K562 (cell line): ENCODE measurements around the gene ZNF860. TPM values are rescaled to one million over a fixed set of nuclear protein-coding genes. Genes with fewer than 3 reads are reported as not detected.

Source experiments
- ATAC-seq: fragments of 200-7000 bp; cut with Tn5 transposase; 3 replicates; pipeline ENCODE4 v1.9.1; 2020; ENCODE audit warnings: moderate library complexity
- BruUV-seq: library from RNA; stranded (reverse); fragments of 400-500 nt; replicated peaks from 2 replicates; lab custom pipeline; 2021; lab: Mats Ljungman, UMichigan
- CTCF ChIA-PET: fragments of 300-600 bp; formaldehyde crosslinking; extraction: SDS; loops from one replicate; lab custom pipeline; 2021; ENCODE audit warnings: low intra/inter-chr PET ratio; lab: Yijun Ruan, JAX
- POLR2A ChIA-PET: fragments of 300-600, 350-650 bp; sonication (Branson Sonifier 250); formaldehyde crosslinking; extraction: SDS; loops from one replicate; lab custom pipeline; 2021; ENCODE audit warnings: antibody characterized with exemption, inconsistent platforms; lab: Yijun Ruan, JAX
- DNase-seq, 4 experiments: peaks; one replicate each; pipeline versions ENCODE4 v3.0.0 to v3.0.0-alpha.2; 2011 to 2018; ENCODE audit warnings: low spot score in 3 of 4, mixed read lengths in 3 of 4; ENCODE audit errors: extremely low read depth in 1 of 4
- FAIRE-seq: peaks from 2 replicates; lab custom pipeline; 2011; peaks lifted over from hg19 to GRCh38; lab: Jason Lieb, UNC
- H2AFZ ChIP-seq: 2 replicates; pipeline ENCODE4 v1.6.0; 2011; ENCODE audit warnings: low read depth, low read length, control low read depth, inconsistent platforms
- H3K27ac ChIP-seq: fragments of 200-600 bp; 3 replicates; pipeline ENCODE4 v1.8.0; 2011; ENCODE audit warnings: low read depth, mild to moderate bottlenecking, control low read depth, inconsistent platforms, low read length, moderate library complexity, mixed read lengths; ENCODE audit errors: extremely low read depth
- H3K27me3 ChIP-seq, 2 experiments: fragments of 300-600 bp in 1 of 2; 2 replicates in 1 of 2; 3 replicates in 1 of 2; pipeline versions ENCODE4 v1.6.0 to v1.8.0; 2011; ENCODE audit warnings: inconsistent platforms in 2 of 2, low read length in 2 of 2, mild to moderate bottlenecking in 1 of 2, mixed read lengths in 1 of 2, moderate library complexity in 1 of 2; ENCODE audit not compliant: control insufficient read depth in 2 of 2, insufficient read depth in 2 of 2
- H3K36me3 ChIP-seq: fragments of 300-600 bp; 3 replicates; pipeline ENCODE4 v1.8.0; 2011; ENCODE audit warnings: mild to moderate bottlenecking, low read length, inconsistent platforms; ENCODE audit not compliant: control insufficient read depth, insufficient read depth
- H3K4me1 ChIP-seq, 2 experiments: fragments of 200-600 bp in 1 of 2; replicated peaks in 1 of 2; 2 replicates in 1 of 2; 3 replicates in 1 of 2; pipeline versions ENCODE4 v1.5.1 to v1.8.0; 2011; ENCODE audit warnings: inconsistent platforms in 2 of 2, low read length in 2 of 2, mild to moderate bottlenecking in 1 of 2, mixed read lengths in 1 of 2, moderate library complexity in 1 of 2; ENCODE audit not compliant: control insufficient read depth in 2 of 2, insufficient read depth in 2 of 2
- H3K4me2 ChIP-seq: 2 replicates; pipeline ENCODE4 v1.6.1; 2011; ENCODE audit warnings: low read length, control low read depth, inconsistent platforms, mixed read lengths; ENCODE audit not compliant: insufficient read depth
- H3K4me3 ChIP-seq: fragments of 200-600 bp; sonication (generic), shearing (Covaris generic); 2 replicates; pipeline ENCODE4 v1.5.1; 2016; ENCODE audit warnings: control low read depth, inconsistent platforms
- H3K79me2 ChIP-seq: fragments of 200-600 bp; 3 replicates; pipeline ENCODE4 v1.8.0; 2011; ENCODE audit warnings: low read length, inconsistent platforms; ENCODE audit not compliant: control insufficient read depth, insufficient read depth
- H3K9ac ChIP-seq, 2 experiments: 2 replicates each; pipeline versions ENCODE4 v1.6.0 to v1.6.1; 2011; ENCODE audit warnings: low read depth in 2 of 2, low read length in 2 of 2, control low read depth in 1 of 2, inconsistent platforms in 1 of 2, mild to moderate bottlenecking in 1 of 2, mixed read lengths in 1 of 2; ENCODE audit not compliant: insufficient read depth in 1 of 2
- H3K9me1 ChIP-seq: one replicate; pipeline ENCODE4 v1.6.0; 2011; ENCODE audit warnings: inconsistent platforms, mild to moderate bottlenecking, low read length, moderate library complexity; ENCODE audit not compliant: control insufficient read depth, insufficient read depth
- H3K9me3 ChIP-seq: replicated peaks from 2 replicates; pipeline ENCODE4 v1.5.1; 2011; ENCODE audit warnings: low read depth, low read length, inconsistent platforms; ENCODE audit not compliant: control insufficient read depth, insufficient read depth
- H4K20me1 ChIP-seq: replicated peaks from 2 replicates; pipeline ENCODE4 v1.6.1; 2011; ENCODE audit warnings: low read length, inconsistent platforms, mixed read lengths; ENCODE audit not compliant: control insufficient read depth, insufficient read depth
- SIRT6 ChIP-seq: IDR thresholded peaks from one replicate; pipeline ENCODE4 v1.6.1; 2012; ENCODE audit warnings: low read depth, mild to moderate bottlenecking, control low read depth, inconsistent platforms, low read length, moderate library complexity
- ZNF146 ChIP-seq: IDR thresholded peaks from one replicate; pipeline ENCODE4 v1.6.1; 2018; ENCODE audit warnings: missing compliant biosample characterization; ENCODE audit not compliant: unreplicated experiment
- ZNF282 ChIP-seq: sonication (generic); formaldehyde crosslinking; IDR thresholded peaks from 2 replicates; pipeline ENCODE4 v1.8.1; 2023; ENCODE audit warnings: missing genetic modification reagents
- ZNF644 ChIP-seq: fragments of 200-800 bp; sonication (Bioruptor generic); IDR thresholded peaks from 2 replicates; pipeline ENCODE4 v1.6.1; 2016; ENCODE audit warnings: low read depth, missing genetic modification characterization, missing compliant biosample characterization
- WGBS: fragments of 100-300 bp; shearing (Covaris generic); methylation state at CpG from one replicate; pipeline ENCODE4 v1.1.6; 2016; ENCODE audit warnings: low coverage, mixed read lengths; ENCODE audit not compliant: insufficient coverage; ENCODE audit errors: missing lambda C conversion rate; 5-methylcytosine and 5-hydroxymethylcytosine counted together
- in situ Hi-C: fragments of 300-500 bp; cut with MboI; formaldehyde crosslinking; loops from 4 replicates; pipeline ENCODE4 v1.15.0; 2018; ENCODE audit warnings: inconsistent platforms, mixed read lengths
- intact Hi-C: fragments of 100-400 bp; cut with micrococcal nuclease; formaldehyde crosslinking; loops from 2 replicates; pipeline ENCODE4 v1.14.2; 2022
- polyA plus RNA-seq, 8 experiments: library from polyadenylated mRNA; depleted of rRNA in 4 of 8; stranded (reverse) in 5 of 8; unstranded in 3 of 8; fragments of >200 nt; fragmentation: Nextera tagmentation in 2 of 8; fragmentation: Illumina TruSeq in 1 of 8; extraction: Ambion mirVana in 2 of 8; extraction: Trizol in 1 of 8; gene quantifications; 2 replicates each; pipeline versions ENCODE4 v1.2.1 to v1.2.3, GENCODE V29; 2011 to 2014; ENCODE audit warnings: inconsistent platforms in 1 of 8, missing spikeins in 1 of 8
- total RNA-seq, 7 experiments: library from RNA; depleted of rRNA in 6 of 7; stranded (reverse); fragments of >200 nt in 6 of 7; fragmentation: Illumina TruSeq in 2 of 7; extraction: Trizol in 2 of 7; gene quantifications; 2 replicates each; pipeline versions ENCODE4 v1.2.1 to v1.2.3, GENCODE V29; 2011 to 2021; ENCODE audit warnings: low replicate concordance in 1 of 7
- TF ChIP-seq, protein P1 (sequence below): sonication (generic); formaldehyde crosslinking; IDR thresholded peaks from 2 replicates; pipeline ENCODE4 v1.8.0; 2023; ENCODE audit warnings: mild to moderate bottlenecking, missing genetic modification reagents
- TF ChIP-seq, protein P2 (sequence below): sonication (generic); formaldehyde crosslinking; IDR thresholded peaks from 2 replicates; pipeline ENCODE4 v1.8.1; 2022; ENCODE audit warnings: missing genetic modification reagents

ZNF860 gene
- total and polyA plus RNA-seq, 9 of the 15 experiments (the other 6 are each of a cell fraction or from before 2014, with no cell fraction given): not detected

DNA sequence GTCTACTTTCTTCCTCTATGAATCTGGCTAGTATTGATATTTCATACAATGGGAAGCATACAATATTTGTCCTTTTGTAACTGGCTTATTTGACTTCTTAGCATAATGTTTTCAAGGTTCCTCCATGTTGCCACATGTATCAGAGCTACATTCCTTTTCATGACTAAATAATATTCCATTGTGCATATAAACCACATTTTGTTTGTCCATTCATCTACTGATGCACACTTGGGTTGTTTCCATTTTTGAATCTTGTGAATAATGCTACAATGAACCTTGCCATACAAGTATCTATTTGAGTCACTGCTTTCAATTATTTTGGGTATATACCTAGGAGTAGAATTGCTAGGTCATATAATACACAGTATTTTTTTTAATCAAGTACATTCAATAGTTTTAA is 38.5 kb upstream of the ZNF860 start:
- FAIRE-seq (no peak), ATAC-seq (no peak), DNase-seq (no peak)
- POLR2A ChIA-PET: no interaction called here
- in situ Hi-C loops (no loop called here), intact Hi-C loops (no loop called here)
- TF ChIP-seq, protein P1, sequence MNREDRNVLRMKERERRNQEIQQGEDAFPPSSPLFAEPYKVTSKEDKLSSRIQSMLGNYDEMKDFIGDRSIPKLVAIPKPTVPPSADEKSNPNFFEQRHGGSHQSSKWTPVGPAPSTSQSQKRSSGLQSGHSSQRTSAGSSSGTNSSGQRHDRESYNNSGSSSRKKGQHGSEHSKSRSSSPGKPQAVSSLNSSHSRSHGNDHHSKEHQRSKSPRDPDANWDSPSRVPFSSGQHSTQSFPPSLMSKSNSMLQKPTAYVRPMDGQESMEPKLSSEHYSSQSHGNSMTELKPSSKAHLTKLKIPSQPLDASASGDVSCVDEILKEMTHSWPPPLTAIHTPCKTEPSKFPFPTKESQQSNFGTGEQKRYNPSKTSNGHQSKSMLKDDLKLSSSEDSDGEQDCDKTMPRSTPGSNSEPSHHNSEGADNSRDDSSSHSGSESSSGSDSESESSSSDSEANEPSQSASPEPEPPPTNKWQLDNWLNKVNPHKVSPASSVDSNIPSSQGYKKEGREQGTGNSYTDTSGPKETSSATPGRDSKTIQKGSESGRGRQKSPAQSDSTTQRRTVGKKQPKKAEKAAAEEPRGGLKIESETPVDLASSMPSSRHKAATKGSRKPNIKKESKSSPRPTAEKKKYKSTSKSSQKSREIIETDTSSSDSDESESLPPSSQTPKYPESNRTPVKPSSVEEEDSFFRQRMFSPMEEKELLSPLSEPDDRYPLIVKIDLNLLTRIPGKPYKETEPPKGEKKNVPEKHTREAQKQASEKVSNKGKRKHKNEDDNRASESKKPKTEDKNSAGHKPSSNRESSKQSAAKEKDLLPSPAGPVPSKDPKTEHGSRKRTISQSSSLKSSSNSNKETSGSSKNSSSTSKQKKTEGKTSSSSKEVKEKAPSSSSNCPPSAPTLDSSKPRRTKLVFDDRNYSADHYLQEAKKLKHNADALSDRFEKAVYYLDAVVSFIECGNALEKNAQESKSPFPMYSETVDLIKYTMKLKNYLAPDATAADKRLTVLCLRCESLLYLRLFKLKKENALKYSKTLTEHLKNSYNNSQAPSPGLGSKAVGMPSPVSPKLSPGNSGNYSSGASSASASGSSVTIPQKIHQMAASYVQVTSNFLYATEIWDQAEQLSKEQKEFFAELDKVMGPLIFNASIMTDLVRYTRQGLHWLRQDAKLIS (CRISPR knock-in tag): no peak
- TF ChIP-seq ZNF146: peak; percentile 21
- Histone ChIP-seq H3K4me3 (no peak overlapping the region), H3K4me2 (no peak overlapping the region), H3K27me3 (peaks cover 0 to 9% of the 10 kb centered on the region in 2 experiments; a peak in 1 of 5 replicates), H3K36me3 (no peaks in the 10 kb centered on the region), H3K9me1 (no peaks in the 10 kb centered on the region), H3K4me1 (no peaks in the 10 kb centered on the region), H2AFZ (no peak overlapping the region), H3K9me3 (no peaks in the 10 kb centered on the region), H3K9ac (no peak overlapping the region), H3K27ac (no peak overlapping the region), H3K79me2 (no peaks in the 10 kb centered on the region), H4K20me1 (no peaks in the 10 kb centered on the region)
- CTCF ChIA-PET: no interaction called here
- BruUV-seq: no TSS peak

DNA sequence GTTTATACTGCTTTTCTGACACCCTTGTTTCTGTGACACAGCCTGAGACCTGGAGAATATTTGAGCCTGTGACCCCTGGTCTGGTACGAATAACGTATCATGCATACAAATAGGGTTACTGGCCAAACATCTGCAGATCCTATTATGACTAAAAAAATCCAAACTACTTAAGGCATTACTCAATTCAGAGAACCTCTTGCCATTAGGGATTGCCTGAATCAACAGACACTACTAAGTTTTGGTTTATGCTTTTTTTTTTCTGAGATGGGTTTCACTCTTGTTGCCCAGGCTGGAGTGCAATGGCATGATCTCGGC is 35.9 kb upstream of the ZNF860 start:
- H3K27me3 ChIP-seq: peaks cover 0 to 9% of the 10 kb centered on the region in 2 experiments; a peak in 1 of 5 replicates
- ATAC-seq: no peak
- H3K9me3 ChIP-seq: no peaks in the 10 kb centered on the region
- no peak overlapping the region for H3K27ac ChIP-seq
- no peak for DNase-seq
- no peaks in the 10 kb centered on the region for H3K36me3 ChIP-seq
- intact Hi-C loops: no loop called here
- H4K20me1 ChIP-seq: no peaks in the 10 kb centered on the region
- ChIA-PET POLR2A (no interaction called here), CTCF (no interaction called here)
- in situ Hi-C loops: no loop called here
- FAIRE-seq: no peak
- H3K4me1 ChIP-seq: no peaks in the 10 kb centered on the region
- H3K9ac ChIP-seq: no peak overlapping the region
- no peak overlapping the region for H3K4me3 ChIP-seq
- H3K9me1 ChIP-seq: no peaks in the 10 kb centered on the region
- no TSS peak for BruUV-seq
- no peak overlapping the region for H3K4me2 ChIP-seq
- no peaks in the 10 kb centered on the region for H3K79me2 ChIP-seq
- WGBS: 0% methylated on average over 2 of the region's 3 CpGs
- no peak overlapping the region for H2AFZ ChIP-seq
- TF ChIP-seq ZNF644 (tag) (no peak), SIRT6 (no peak), ZNF282 (CRISPR knock-in tag) (no peak)
- TF ChIP-seq, protein P2, sequence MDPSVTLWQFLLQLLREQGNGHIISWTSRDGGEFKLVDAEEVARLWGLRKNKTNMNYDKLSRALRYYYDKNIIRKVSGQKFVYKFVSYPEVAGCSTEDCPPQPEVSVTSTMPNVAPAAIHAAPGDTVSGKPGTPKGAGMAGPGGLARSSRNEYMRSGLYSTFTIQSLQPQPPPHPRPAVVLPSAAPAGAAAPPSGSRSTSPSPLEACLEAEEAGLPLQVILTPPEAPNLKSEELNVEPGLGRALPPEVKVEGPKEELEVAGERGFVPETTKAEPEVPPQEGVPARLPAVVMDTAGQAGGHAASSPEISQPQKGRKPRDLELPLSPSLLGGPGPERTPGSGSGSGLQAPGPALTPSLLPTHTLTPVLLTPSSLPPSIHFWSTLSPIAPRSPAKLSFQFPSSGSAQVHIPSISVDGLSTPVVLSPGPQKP (CRISPR knock-in tag): no peak
